NCI-H2196 treated with DMSO at 0.1 percent for 48 hours (cell line): ENCODE data around the gene WDR1.

ENCODE experiments used
- DNase-seq: peaks from one replicate; lab custom pipeline; 2025; ENCODE audit not compliant: unreplicated experiment; lab: John Stamatoyannopoulos, UW

WDR1 gene

DNA sequence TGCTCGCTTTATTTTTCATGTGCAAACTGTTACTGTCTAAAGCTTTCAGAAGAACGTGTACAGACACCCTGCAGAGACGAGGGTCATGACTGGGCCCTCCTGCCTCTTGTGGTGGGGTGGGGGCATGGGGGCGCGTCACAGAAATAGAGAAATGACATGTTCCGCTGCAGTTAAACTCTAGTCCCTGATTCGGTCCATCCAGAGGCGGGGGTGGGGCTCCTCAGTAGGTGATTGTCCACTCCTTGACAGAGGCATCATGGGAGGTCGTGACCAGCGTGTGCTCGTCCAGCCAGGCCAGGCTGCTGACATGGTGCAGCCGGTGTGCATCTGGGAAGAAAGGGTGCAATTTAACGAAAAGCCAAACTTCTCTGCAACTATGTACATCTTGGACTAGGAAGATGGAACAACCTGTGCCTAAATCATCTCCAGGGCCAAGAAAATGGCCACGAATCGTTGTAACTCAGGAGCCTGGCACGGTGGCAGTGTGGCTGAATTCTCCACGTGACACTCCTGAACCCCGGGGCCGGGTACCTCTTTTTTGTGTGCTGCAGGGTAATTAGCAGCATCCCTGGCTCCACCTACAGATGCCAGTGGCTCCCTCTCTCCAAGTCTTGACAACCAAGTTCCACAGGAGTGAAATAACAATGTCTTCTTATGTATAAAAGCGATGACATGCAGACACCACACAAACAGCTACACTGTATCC is 41.3 kb downstream of the WDR1 start:
- no peak for DNase-seq

GRCh38 chr4:10074767-10075105 is 41.9 kb downstream of the WDR1 start:
- no peak for DNase-seq

GRCh38 chr4:10074076-10074766 is 42.4 kb downstream of the WDR1 start:
- no peak for DNase-seq

DNA sequence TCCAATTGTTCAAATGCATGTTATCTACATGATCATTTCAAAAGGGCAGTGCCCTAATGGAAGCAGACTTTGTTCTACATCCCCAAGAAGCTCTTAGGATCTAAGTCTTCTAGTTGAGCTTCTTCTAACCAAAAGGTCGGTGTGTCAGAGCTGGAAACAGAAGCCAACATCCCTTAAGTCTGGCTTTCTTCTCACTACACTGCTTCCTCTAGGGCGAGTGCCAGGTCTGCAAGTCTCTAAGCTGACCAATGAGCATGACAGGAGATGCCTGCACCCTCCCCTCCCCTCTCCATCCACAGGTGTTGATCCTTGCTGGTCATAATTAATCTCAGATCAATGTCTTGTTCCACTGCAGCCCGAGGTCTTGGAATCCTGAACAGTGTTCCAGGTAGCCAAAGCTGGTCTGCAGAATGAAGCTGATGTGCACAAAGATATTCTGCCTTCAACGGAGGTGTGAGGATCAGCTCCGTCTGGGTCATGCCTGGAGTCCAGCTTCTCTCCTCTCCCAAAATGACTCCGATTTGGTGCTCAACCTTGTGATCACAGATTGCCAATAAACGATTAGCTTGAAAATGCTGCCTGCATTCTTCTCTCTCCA is 44.1 kb downstream of the WDR1 start:
- no peak for DNase-seq

- no peak for DNase-seq
Observed at GRCh38 chr4:10069075-10069642, 47.4 kb downstream of the WDR1 start.

- DNase-seq: no peak
Observed at GRCh38 chr4:10066670-10067651, 49.6 kb downstream of the WDR1 start.

GRCh38 chr4:10066206-10066605 is 50.4 kb downstream of the WDR1 start:
- DNase-seq: no peak

GRCh38 chr4:10063544-10064300 is 52.9 kb downstream of the WDR1 start:
- DNase-seq: peak; percentile 45

DNA sequence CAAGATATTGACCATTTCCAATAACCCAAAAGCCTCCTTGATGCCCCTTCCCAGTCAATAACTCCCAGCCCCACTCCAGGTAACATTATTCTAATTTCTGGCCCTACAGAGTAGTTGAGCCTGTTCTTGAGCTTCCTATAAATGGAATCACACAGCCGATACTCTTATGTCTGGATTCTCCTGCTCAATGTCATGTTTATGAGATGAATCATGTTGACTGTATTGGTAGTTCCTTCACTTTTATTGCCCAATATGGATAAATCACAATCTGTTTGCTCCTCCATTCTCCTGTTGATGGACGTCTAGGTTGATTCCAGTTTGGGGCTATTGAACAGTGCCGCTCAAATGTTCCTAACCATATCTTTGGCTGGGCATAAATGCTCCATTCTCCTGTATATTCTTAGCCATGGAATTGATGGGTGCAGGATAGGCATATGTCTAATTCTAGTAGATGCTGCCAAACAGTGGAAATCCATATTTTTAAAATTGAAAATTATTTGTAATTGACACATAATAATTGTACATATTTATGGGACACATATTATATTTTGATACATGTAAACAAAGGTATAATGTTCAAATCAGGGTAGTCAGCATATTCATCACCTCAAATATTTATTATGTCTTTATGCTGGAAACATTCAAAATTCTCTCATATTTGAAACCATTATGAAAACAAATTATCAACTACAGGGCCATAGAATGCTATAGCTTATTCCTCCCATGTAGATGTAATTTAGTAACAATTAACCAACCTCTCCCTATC is 54.8 kb downstream of the WDR1 start:
- no peak for DNase-seq

- DNase-seq: no peak
Observed at GRCh38 chr4:10058371-10058770, 58.2 kb downstream of the WDR1 start.

- no peak for DNase-seq
Observed at GRCh38 chr4:10057023-10057395, 59.6 kb downstream of the WDR1 start.

GRCh38 chr4:10056334-10057022 is 60.1 kb downstream of the WDR1 start:
- no peak for DNase-seq

GRCh38 chr4:10055871-10056270 is 60.7 kb downstream of the WDR1 start:
- no peak for DNase-seq

DNA sequence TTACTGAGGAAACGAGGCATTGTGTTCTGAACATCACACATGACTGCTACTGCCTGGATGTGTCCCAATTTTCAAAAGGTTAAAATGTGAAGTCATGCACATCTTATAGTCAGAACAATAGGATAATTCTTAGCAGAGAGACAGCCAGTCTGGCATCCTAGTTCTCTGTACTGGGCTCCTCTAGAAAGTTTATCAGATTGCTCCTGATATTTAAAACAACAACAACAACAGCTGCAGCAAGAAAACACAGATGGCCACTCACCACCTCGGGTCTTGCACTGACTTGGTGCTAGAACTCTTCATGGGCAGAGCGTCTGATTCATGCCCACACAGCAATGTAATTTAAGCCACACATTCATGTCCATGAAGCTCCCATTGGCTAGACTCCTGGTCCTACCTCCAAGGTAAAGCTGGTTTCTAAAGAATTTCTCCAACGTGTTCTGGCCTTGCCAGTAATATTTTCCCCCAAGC is 62.0 kb downstream of the WDR1 start:
- DNase-seq: no peak

DNA sequence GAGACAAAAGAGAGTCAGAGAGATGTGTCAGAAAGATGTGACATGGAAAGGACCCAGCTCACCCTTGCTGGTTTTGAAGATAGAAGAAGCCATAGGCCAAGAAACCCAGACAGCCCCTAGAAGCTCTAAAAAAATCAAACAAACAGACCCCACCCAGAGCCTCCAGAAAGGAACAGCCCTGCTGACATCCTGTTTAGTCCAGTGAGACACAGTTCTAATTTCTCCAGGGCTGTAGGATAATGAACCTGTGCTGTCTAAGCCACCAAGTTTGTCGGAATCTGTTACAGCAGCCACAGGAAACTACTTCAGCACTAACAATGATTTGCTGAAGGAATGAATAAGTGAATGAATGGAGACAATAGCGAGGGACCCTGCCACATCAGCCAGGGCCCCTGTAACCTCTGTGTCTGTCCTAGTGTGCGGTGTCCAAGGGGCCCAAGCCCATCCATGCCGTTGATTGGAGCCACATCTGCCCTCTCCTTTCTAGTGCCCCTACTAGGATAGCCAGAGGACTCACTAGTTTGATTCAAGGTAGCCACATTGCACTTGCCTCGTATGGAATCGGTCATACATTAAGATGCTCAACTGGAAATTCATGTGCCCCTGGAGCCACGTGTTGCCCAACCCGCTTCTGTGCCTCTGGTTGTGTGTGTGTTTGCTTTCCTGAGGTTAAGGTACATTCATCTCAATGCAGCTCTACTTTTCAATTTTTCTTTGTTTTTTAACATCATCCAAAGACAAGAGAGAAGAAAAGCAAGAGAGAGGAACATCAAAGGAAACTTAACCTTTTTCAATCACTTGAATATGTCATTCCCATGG is 62.8 kb downstream of the WDR1 start:
- no peak for DNase-seq

GRCh38 chr4:10051517-10052135 is 65.0 kb downstream of the WDR1 start:
- no peak for DNase-seq

GRCh38 chr4:10050721-10051120 is 65.9 kb downstream of the WDR1 start:
- no peak for DNase-seq

DNA sequence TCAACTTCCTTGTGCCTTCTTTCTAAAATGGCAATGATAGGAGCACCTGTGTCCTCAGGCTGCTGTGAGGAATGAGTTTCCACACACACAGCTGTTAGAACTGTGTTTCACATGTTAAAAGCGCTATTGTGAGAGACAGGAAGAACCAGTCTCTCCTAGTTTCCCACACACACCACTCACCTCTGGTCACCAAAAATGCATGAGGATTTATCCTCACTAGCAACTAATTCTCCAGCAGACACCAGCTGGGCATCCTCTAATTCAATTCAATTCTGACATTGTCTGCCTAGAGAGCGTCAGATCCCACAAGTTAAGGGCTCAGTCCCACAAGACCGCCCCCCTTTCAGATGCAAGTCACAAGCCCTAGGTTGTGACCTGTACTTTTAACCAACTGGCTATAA is 66.3 kb downstream of the WDR1 start:
- DNase-seq: no peak
